Fibroblast of mammary gland (primary cell): ENCODE results near the gene PRKG1.

ENCODE experiments used
- DNase-seq: peaks from one replicate; pipeline ENCODE4 v3.0.0-alpha.2; 2010; ENCODE audit warnings: low read depth
- H3K4me3 ChIP-seq: 2 replicates; pipeline ENCODE4 v1.5.1; 2011; ENCODE audit warnings: low read depth, mild to moderate bottlenecking, low read length, moderate library complexity; ENCODE audit not compliant: control insufficient read depth
- CTCF ChIP-seq: conservative IDR thresholded peaks from 2 replicates; pipeline ENCODE4 v1.5.1; 2011; ENCODE audit warnings: low read depth, low read length, inconsistent platforms; ENCODE audit not compliant: control insufficient read depth, insufficient read depth

Gene PRKG1

DNA sequence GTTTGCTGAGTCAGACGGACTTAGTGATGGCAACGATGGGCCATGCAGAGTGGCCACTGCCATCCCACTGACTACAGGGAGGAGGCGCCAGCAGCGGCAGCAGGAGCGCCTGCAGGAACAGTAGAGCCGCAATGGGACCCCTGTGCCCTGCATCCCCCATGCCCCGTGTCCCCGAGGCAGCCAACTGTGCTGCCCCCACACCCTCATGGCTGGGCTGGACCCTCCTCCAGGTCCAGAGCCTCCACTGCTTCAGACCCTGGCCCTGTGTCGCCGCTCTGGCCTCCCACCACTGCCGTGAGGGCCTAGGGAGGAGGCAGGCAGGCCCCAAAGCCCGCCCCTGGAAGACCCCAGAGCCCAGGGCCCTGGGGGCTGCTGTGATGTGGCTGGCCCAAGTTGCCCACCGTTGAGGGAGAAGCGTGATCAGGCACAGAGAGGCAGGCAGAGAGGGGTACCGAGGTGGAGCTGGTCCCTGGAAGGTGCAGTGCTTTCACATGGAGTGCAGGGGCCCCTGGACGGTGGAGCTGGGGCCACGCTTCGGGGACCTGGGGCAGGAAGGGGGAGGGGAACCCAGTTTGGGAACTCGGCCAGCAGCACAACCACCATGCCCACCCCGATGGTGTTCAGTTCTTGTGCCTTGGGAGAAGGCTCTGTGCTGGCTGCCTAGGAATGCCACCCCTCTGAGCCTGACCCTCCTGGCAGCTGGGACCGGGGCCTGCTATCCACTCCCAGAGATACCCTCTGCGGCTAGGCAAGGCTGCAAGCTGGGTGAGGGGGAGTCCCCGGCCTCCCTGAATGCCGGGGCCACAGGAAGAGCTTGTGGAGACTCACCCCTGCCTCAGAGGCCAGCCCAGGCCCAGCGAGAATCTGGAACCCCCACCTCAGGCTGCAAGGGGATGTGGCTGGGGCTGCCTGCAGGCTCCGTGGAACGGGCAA lies 1272.4 kb downstream of the PRKG1 start:
- no peak for TF ChIP-seq CTCF
- no peak overlapping the region for H3K4me3 ChIP-seq
- no peak for DNase-seq

DNA sequence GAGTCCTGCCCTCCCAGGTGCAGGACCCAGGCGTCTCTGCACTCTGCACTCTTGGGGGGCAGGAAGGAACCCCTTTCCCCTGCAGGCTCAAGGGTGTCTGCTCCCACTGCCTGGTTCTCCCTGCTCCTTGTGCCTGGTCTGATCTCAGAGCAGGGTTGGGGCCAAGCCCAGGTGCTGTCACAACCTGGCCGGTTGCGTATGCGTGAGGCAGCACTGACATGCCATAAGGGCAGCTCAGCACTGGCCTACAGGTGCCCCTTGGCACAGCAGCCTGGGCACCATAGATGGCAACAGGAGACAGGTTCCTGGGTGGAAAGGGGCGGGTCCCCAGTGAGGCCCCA lies 1273.0 kb downstream of the PRKG1 start:
- TF ChIP-seq CTCF = no peak
- no peak overlapping the region for H3K4me3 ChIP-seq
- DNase-seq = no peak
